Measurements from ENCODE around the gene MYZAP.

GRCh38 chr15:57591822-57592367, at the start of gene MYZAP:
- no peak for TF ChIP-seq CTCF (conservative IDR thresholded peaks at IDR 0.05 in 1 of 2, IDR thresholded peaks at IDR 0.05 in 1 of 2; ENCODE audit: extremely low read depth in 1 of 2, insufficient read depth in 1 of 2, low read depth in 1 of 2, low read length in 2 of 2)
- no peak for TF ChIP-seq EZH2 (IDR thresholded peaks at IDR 0.05; ENCODE audit: borderline replicate concordance, low read length)

Data from mammary epithelial cell (primary cell).